HG03460 (cell line): ENCODE measurements around the gene RETREG3.

ENCODE experiments used
- ATAC-seq: cut with Tn5 transposase; IDR thresholded peaks from one replicate; pipeline ENCODE4 v1.9.1; 2021; ENCODE audit not compliant: unreplicated experiment

Gene RETREG3

DNA sequence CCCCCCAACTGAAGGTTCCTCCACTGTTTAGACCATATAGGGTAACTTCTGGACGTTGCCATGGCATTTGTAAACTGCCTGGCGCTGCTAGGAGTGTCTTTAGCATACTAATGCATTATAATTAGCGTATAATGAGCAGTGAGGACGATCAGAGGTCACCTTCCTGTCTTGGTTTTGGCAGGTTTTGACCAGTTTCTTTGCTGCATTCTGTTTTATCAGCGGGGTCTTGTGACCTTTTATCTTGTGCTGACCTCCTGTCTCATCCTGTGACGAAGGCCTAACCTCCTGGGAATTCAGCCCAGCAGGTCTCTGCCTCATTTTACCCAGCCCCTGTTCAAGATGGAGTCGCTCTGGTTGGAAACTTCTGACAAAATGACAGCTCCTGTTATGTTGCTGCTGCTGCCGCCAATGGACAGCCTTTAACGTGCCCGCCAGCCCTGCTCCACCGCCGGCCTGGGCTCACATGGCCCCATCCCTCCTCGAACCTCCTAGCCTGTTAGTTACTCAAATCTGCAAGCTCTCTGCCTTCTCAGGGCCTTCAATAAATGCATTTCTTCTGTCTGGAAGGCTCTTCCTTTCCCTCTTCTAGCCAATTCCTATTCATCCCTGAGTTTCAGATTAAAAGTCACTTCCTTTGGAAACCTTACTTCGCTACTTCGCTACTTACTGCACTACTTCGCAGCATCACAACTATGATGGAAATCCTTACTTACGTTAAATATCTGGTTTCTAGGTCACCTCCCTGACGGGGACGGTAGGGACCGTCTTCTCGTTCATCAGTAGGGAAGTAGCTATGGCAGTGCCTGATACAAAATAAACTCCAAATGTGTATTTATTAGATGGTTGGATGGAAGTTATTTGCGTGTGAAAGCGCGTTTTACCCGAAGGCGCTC, 73.8 kb downstream of the RETREG3 start:
- ATAC-seq, result no peak

DNA sequence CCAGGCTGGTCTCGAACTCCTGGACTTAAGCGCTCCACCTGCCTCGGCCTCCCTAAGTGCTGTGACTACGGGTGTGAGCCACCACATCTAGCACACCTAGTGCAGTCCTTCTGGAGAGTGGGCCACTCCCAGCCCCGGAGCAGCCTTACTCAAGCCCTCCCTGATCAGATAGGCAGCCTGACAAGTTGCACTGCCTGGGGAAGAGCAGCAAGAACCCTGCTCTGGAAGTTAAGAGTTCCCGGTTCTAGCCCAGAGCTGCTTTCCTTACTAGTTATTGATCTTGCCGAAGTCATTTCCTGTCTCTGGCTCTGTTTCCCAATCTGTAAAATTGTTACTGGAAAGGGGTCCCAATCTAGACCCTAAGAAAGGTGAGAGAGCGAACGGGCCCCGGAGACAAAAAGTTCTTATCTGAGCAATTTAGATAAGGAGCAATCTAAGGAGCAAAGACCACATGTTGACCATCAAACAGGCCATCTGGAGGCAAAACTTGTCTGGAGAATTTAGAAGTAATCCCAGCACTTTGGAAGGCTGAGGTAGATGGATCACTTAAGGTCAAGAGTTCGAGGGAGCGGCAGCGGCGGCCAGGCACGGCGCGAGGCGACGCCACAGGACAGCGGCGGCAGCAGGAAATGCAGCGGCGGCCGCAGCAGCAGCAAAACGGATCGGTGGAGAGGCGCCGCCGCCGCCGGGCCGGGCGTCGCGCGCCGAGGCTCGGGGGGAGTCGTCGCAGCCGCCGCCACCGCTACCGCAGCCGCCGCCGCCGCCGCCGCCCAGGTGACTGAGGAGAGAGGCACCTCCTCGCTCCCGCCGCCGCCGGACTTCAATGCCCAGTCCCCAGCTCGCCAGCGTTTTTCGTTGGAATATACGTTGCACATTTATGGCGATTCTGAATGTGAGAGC, 77.5 kb downstream of the RETREG3 start:
- no peak for ATAC-seq

DNA sequence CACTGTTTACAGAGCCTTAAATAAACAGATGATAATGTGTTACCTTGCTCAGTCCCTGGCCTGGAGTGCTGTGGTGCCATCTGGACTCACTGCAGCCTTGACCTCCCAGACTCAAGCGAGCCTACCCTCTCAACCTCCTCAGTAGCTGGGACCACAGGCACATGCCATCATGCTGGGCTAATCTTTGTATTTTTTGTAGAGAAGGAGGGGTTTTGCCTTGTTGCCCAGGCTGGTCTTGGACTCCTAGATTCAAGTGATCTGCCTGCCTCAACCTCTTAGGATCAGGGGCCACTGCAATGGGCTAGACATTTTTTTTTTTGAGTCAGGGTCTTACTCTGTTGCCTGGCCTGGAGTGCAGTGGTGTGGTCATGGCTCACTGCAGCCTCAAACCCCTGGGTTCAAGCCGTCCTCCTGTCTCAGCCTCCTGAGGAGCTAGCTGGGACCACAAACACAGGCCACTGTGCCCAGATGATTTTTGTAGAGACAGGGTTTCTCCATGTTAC, 78.2 kb downstream of the RETREG3 start:
- ATAC-seq, result no peak
